IMR-90 (cell line): ENCODE results near the gene HSPB6. TPM values are rescaled to one million over a fixed set of nuclear protein-coding genes. Genes with fewer than 3 reads are reported as not detected.

ENCODE experiments used
- ATAC-seq: fragments of 200-7000 bp; cut with Tn5 transposase; 2 replicates; pipeline ENCODE4 v1.9.1; 2020; ENCODE audit warnings: low read depth, mild to moderate bottlenecking, moderate library complexity
- BruUV-seq: library from RNA; stranded (reverse); fragments of 400-500 nt; replicated peaks from 2 replicates; lab custom pipeline; 2021; lab: Mats Ljungman, UMichigan
- CTCF ChIA-PET: fragments of 300-600 bp; formaldehyde crosslinking; extraction: SDS; loops from one replicate; lab custom pipeline; 2021; ENCODE audit warnings: antibody characterized with exemption; lab: Yijun Ruan, JAX
- POLR2A ChIA-PET: fragments of 300-600 bp; sonication (Branson Sonifier 250); formaldehyde crosslinking; loops from one replicate; lab custom pipeline; 2022; ENCODE audit warnings: antibody characterized with exemption; ENCODE audit not compliant: unreplicated experiment; lab: Charles Lee
- DNase-seq: peaks from one replicate; pipeline ENCODE4 v3.0.0; 2013
- H2AFZ ChIP-seq: replicated peaks from 2 replicates; pipeline ENCODE3; 2013; ENCODE audit warnings: low read length, mild to moderate bottlenecking; ENCODE audit not compliant: poor library complexity
- H2AK5ac ChIP-seq: 2 replicates; pipeline ENCODE4 v1.6.1; 2013; ENCODE audit warnings: low read depth, low read length, inconsistent platforms
- H2AK9ac ChIP-seq: replicated peaks from 2 replicates; pipeline ENCODE3; 2013; ENCODE audit warnings: mild to moderate bottlenecking, low read depth, low read length, moderate library complexity; ENCODE audit not compliant: poor library complexity
- H2BK120ac ChIP-seq: 2 replicates; pipeline ENCODE4 v1.6.1; 2013; ENCODE audit warnings: low read depth, low read length, inconsistent platforms
- H2BK15ac ChIP-seq: 3 replicates; pipeline ENCODE4 v1.6.1; 2013; ENCODE audit warnings: low read depth, low read length, inconsistent platforms
- H2BK20ac ChIP-seq: 2 replicates; pipeline ENCODE4 v1.6.1; 2013; ENCODE audit warnings: low read depth, mild to moderate bottlenecking, inconsistent platforms, low read length, moderate library complexity
- H2BK5ac ChIP-seq: 2 replicates; pipeline ENCODE4 v1.6.1; 2013; ENCODE audit warnings: mild to moderate bottlenecking, low read depth, low read length, inconsistent platforms; ENCODE audit not compliant: poor library complexity, severe bottlenecking
- H3K14ac ChIP-seq: replicated peaks from 2 replicates; pipeline ENCODE4 v1.6.1; 2013; ENCODE audit warnings: low read depth, low read length, inconsistent platforms
- H3K18ac ChIP-seq: 2 replicates; pipeline ENCODE4 v1.6.1; 2013; ENCODE audit warnings: low read depth, low read length, control low read depth
- H3K23ac ChIP-seq: 2 replicates; pipeline ENCODE4 v1.6.1; 2013; ENCODE audit warnings: low read depth, low read length, inconsistent platforms
- H3K27ac ChIP-seq: 2 replicates; pipeline ENCODE4 v1.5.1; 2013; ENCODE audit warnings: mild to moderate bottlenecking, control low read depth, low read length; ENCODE audit not compliant: insufficient read depth
- H3K27me3 ChIP-seq: 2 replicates; pipeline ENCODE4 v1.6.1; 2013; ENCODE audit warnings: low read length; ENCODE audit not compliant: control insufficient read depth, insufficient read depth
- H3K36me3 ChIP-seq: 2 replicates; pipeline ENCODE4 v1.6.1; 2013; ENCODE audit warnings: low read length, mixed read lengths; ENCODE audit not compliant: control insufficient read depth, insufficient read depth
- H3K4ac ChIP-seq: 2 replicates; pipeline ENCODE4 v1.6.1; 2013; ENCODE audit warnings: low read depth, low read length, inconsistent platforms
- H3K4me1 ChIP-seq: 2 replicates; pipeline ENCODE4 v1.6.1; 2013; ENCODE audit warnings: low read length, mixed read lengths; ENCODE audit not compliant: control insufficient read depth, insufficient read depth
- H3K4me2 ChIP-seq: 2 replicates; pipeline ENCODE4 v1.6.1; 2013; ENCODE audit warnings: low read depth, mild to moderate bottlenecking, control low read depth, low read length, moderate library complexity
- H3K4me3 ChIP-seq: 2 replicates; pipeline ENCODE4 v1.5.1; 2013; ENCODE audit warnings: low read depth, mild to moderate bottlenecking, control low read depth, low read length, moderate library complexity; ENCODE audit not compliant: insufficient read depth
- H3K56ac ChIP-seq: 2 replicates; pipeline ENCODE4 v1.6.1; 2013; ENCODE audit warnings: low read length, inconsistent platforms; ENCODE audit not compliant: insufficient read depth; ENCODE audit errors: extremely low read depth
- H3K79me1 ChIP-seq, 2 experiments: 2 replicates each; pipeline ENCODE4 v1.6.1; 2013; ENCODE audit warnings: low read length in 2 of 2, inconsistent platforms in 1 of 2, low read depth in 1 of 2
- H3K9ac ChIP-seq: 2 replicates; pipeline ENCODE4 v1.6.1; 2013; ENCODE audit warnings: low read depth, low read length, control low read depth
- H3K9me1 ChIP-seq: 2 replicates; pipeline ENCODE4 v1.6.1; 2013; ENCODE audit warnings: low read length, inconsistent platforms; ENCODE audit not compliant: insufficient read depth
- H3K9me3 ChIP-seq: 2 replicates; pipeline ENCODE4 v1.6.1; 2013; ENCODE audit warnings: low read length; ENCODE audit not compliant: control insufficient read depth, insufficient read depth
- H4K20me1 ChIP-seq: 2 replicates; pipeline ENCODE4 v1.6.1; 2013; ENCODE audit warnings: low read length, inconsistent platforms; ENCODE audit not compliant: insufficient read depth
- H4K5ac ChIP-seq: 2 replicates; pipeline ENCODE4 v1.6.1; 2013; ENCODE audit warnings: mild to moderate bottlenecking, low read depth, low read length, control low read depth
- H4K8ac ChIP-seq, 2 experiments: 2 replicates each; pipeline ENCODE4 v1.6.1; 2013; ENCODE audit warnings: low read depth in 2 of 2, low read length in 2 of 2, control low read depth in 1 of 2, inconsistent platforms in 1 of 2
- H4K91ac ChIP-seq: 2 replicates; pipeline ENCODE4 v1.6.1; 2013; ENCODE audit warnings: low read depth, low read length, inconsistent platforms; ENCODE audit not compliant: insufficient read depth
- BHLHE40 ChIP-seq: fragments of 150-350 bp; IDR thresholded peaks from 2 replicates; pipeline ENCODE4 v1.6.1; 2016; ENCODE audit warnings: mild to moderate bottlenecking, low read depth, low read length
- CEBPB ChIP-seq: IDR thresholded peaks from 2 replicates; pipeline ENCODE4 v1.6.1; 2012; ENCODE audit warnings: low read depth, low read length, improper control_type of control experiment
- CHD1 ChIP-seq: IDR thresholded peaks from 2 replicates; pipeline ENCODE4 v1.6.1; 2012; ENCODE audit warnings: low read depth, low read length, improper control_type of control experiment
- FOS ChIP-seq: fragments of 150-350 bp; IDR thresholded peaks from 2 replicates; pipeline ENCODE4 v1.6.1; 2016; ENCODE audit warnings: low read depth, low read length
- MAFK ChIP-seq: IDR thresholded peaks from 2 replicates; pipeline ENCODE4 v1.6.1; 2012; ENCODE audit warnings: low read depth, low read length, improper control_type of control experiment
- MAZ ChIP-seq: IDR thresholded peaks from 2 replicates; pipeline ENCODE4 v1.6.1; 2012; ENCODE audit warnings: low read depth, mild to moderate bottlenecking, low read length, improper control_type of control experiment, moderate library complexity, borderline replicate concordance
- MXI1 ChIP-seq: IDR thresholded peaks from 2 replicates; pipeline ENCODE4 v1.6.1; 2012; ENCODE audit warnings: low read depth, mild to moderate bottlenecking, low read length, moderate library complexity, borderline replicate concordance
- NFE2L2 ChIP-seq: fragments of 150-350 bp; IDR thresholded peaks from 2 replicates; pipeline ENCODE4 v1.6.1; 2016; ENCODE audit warnings: low read depth, mild to moderate bottlenecking, low read length
- POLR2A ChIP-seq: IDR thresholded peaks from 2 replicates; pipeline ENCODE4 v1.6.1; 2012; ENCODE audit warnings: mild to moderate bottlenecking, low read depth, low read length
- RAD21 ChIP-seq: IDR thresholded peaks from 2 replicates; pipeline ENCODE4 v1.6.1; 2012; ENCODE audit warnings: low read length, improper control_type of control experiment
- RCOR1 ChIP-seq: IDR thresholded peaks from 2 replicates; pipeline ENCODE4 v1.6.1; 2012; ENCODE audit warnings: mild to moderate bottlenecking, low read length, improper control_type of control experiment; ENCODE audit not compliant: insufficient replicate concordance
- RFX5 ChIP-seq: IDR thresholded peaks from 2 replicates; pipeline ENCODE4 v1.8.0; 2012; ENCODE audit warnings: low read depth, mild to moderate bottlenecking, low read length, moderate library complexity
- SMC3 ChIP-seq: fragments of 150-350 bp; IDR thresholded peaks from 2 replicates; pipeline ENCODE4 v1.6.1; 2016; ENCODE audit warnings: low read depth, mild to moderate bottlenecking, antibody characterized with exemption, low read length, moderate library complexity
- WGBS, 2 experiments: methylation state at CpG; one replicate each; pipeline versions ENCODE4 v1.1.5 to v1.1.7; 2013; ENCODE audit warnings: missing lambda C conversion rate in 2 of 2; ENCODE audit not compliant: insufficient read length in 1 of 2; ENCODE audit errors: extremely low coverage in 2 of 2; 5-methylcytosine and 5-hydroxymethylcytosine counted together
- dilution Hi-C: fragments of 300-500 bp; cut with HindIII; formaldehyde crosslinking; loops from one replicate; pipeline ENCODE4 v1.14.3; 2018; ENCODE audit warnings: low sequenced_read_pairs; ENCODE audit not compliant: unreplicated experiment
- in situ Hi-C: fragments of 300-500 bp; cut with MboI; formaldehyde crosslinking; loops from 3 replicates; pipeline ENCODE4 v1.14.3; 2019; ENCODE audit warnings: low sequenced_read_pairs, inconsistent platforms, mixed read lengths
- intact Hi-C: fragments of 100-400 bp; cut with micrococcal nuclease; formaldehyde crosslinking; loops from 2 replicates; pipeline ENCODE4 v1.10.0; 2022
- polyA plus RNA-seq, 3 experiments: library from polyadenylated mRNA; depleted of rRNA; stranded (reverse); fragments of >200 nt; gene quantifications; 2 replicates each; pipeline ENCODE4 v1.2.3, GENCODE V29; 2012; ENCODE audit warnings: low replicate concordance in 1 of 3
- total RNA-seq: library from RNA; depleted of rRNA; stranded (reverse); fragments of >200 nt; gene quantifications from 2 replicates; pipeline ENCODE4 v1.2.3, GENCODE V29; 2012
- TF ChIP-seq, protein P1 (sequence below): fragments of 150-350 bp; IDR thresholded peaks from 2 replicates; pipeline ENCODE4 v1.6.1; 2017; ENCODE audit warnings: mild to moderate bottlenecking, antibody characterized with exemption, low read length, low read depth
- TF ChIP-seq, protein P2 (sequence below): fragments of 150-350 bp; IDR thresholded peaks from 2 replicates; pipeline ENCODE4 v1.6.1; 2016; ENCODE audit warnings: low read depth, mild to moderate bottlenecking, low read length, moderate library complexity, borderline replicate concordance

The HSPB6 gene
- total and polyA plus RNA-seq, 2 of the 4 experiments (the other 2 are of a cell fraction) = 5.7 to 206 TPM

DNA sequence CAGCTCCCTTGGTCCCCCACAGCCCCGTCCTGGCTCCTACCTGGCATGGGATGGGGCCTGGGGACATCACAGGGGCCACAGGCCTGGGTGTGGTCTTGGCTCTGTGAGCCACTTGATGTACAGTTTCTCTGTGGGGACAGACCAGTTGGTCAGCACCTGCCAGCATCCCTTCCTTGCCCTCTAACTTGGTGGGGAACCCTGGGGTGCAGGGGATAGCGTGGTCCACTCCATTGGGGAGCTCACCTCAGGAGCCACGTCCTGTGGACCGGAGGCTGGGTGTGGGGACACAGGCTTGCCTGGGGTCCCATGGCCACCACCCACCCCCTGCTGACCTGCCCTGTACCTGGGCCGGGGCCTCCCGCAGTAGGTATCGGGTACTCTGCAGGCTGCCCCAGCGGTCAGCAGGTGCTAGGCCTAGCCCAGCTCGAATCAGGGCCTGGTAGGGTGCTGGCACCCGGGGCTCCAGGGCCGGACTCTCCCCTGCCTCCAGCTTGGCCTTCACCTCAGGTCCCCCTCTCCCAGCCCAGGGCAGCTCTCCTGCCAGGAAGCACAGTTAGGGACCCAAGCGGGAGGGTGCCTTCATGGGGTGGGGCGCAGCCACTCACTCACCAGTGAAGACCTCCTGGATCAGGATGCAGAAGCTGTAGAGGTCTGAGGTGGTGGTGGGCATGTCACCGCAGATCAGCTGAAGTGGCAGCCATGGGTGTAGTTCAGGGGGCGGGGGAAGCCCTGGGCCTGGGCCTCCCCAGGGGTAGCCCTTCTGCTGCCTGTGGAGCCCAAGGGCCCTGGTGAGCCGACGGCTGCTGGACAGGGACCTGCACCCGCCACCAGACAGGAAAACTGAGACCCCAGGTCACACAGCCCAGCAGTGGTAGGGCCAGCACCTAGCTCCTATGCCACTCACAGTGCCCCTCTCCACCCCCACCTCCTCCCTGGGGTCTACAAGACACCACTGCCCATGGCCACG, 33.4 kb upstream of the HSPB6 start:
- H3K4me2 ChIP-seq = no peak overlapping the region
- H2AFZ ChIP-seq = no peak overlapping the region
- intact Hi-C loops = no loop called here
- no peak overlapping the region for H3K4me3 ChIP-seq
- H3K4ac ChIP-seq = no peak overlapping the region
- no peak overlapping the region for H3K27ac ChIP-seq
- no peaks in the 10 kb centered on the region for H3K4me1 ChIP-seq
- in situ Hi-C loops = no loop called here
- dilution Hi-C loops = no loop called here
- ATAC-seq (no peak), DNase-seq (no peak)
- WGBS, 2 experiments = no CpG with 5 or more reads among the region's 19 CpGs
- H3K56ac ChIP-seq = no peak overlapping the region
- no peak overlapping the region for H2BK15ac ChIP-seq
- H4K91ac ChIP-seq = no peak overlapping the region
- H3K27me3 ChIP-seq = no peaks in the 10 kb centered on the region; the same call in 1 of the 2 replicates
- no peak overlapping the region for H4K8ac ChIP-seq
- H3K79me1 ChIP-seq = no peaks in the 10 kb centered on the region
- no peak overlapping the region for H2BK5ac ChIP-seq
- H2AK9ac ChIP-seq = no peak overlapping the region
- ChIA-PET POLR2A (no interaction called here), CTCF (no interaction called here)
- BruUV-seq = no TSS peak
- H3K23ac ChIP-seq = no peak overlapping the region
- no peak overlapping the region for H3K18ac ChIP-seq
- no peak overlapping the region for H4K5ac ChIP-seq
- no peak overlapping the region for H2AK5ac ChIP-seq
- no peak overlapping the region for H3K9ac ChIP-seq
- H3K9me1 ChIP-seq = no peaks in the 10 kb centered on the region
- H3K9me3 ChIP-seq = no peaks in the 10 kb centered on the region
- H3K14ac ChIP-seq = no peak overlapping the region
- H2BK20ac ChIP-seq = no peak overlapping the region
- no peak overlapping the region for H2BK120ac ChIP-seq
- H4K20me1 ChIP-seq = no peaks in the 10 kb centered on the region
- no peaks in the 10 kb centered on the region; the same call in 1 of the 2 replicates for H3K36me3 ChIP-seq
- TF ChIP-seq POLR2A (no peak), BHLHE40 (no peak), MAZ (no peak), SMC3 (no peak), NFE2L2 (no peak), FOS (no peak), RFX5 (no peak), CEBPB (no peak), CHD1 (no peak), RCOR1 (no peak), MAFK (no peak), MXI1 (no peak), RAD21 (no peak)
- TF ChIP-seq, protein P1, sequence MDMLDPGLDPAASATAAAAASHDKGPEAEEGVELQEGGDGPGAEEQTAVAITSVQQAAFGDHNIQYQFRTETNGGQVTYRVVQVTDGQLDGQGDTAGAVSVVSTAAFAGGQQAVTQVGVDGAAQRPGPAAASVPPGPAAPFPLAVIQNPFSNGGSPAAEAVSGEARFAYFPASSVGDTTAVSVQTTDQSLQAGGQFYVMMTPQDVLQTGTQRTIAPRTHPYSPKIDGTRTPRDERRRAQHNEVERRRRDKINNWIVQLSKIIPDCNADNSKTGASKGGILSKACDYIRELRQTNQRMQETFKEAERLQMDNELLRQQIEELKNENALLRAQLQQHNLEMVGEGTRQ = no peak
- TF ChIP-seq, protein P2, sequence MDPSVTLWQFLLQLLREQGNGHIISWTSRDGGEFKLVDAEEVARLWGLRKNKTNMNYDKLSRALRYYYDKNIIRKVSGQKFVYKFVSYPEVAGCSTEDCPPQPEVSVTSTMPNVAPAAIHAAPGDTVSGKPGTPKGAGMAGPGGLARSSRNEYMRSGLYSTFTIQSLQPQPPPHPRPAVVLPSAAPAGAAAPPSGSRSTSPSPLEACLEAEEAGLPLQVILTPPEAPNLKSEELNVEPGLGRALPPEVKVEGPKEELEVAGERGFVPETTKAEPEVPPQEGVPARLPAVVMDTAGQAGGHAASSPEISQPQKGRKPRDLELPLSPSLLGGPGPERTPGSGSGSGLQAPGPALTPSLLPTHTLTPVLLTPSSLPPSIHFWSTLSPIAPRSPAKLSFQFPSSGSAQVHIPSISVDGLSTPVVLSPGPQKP = no peak
